PC-9 (cell line): ENCODE results near the gene LAT.

Experiments
- CTCF ChIP-seq: fragments of 200-600 bp; sonication (generic); conservative IDR thresholded peaks from 2 replicates; pipeline ENCODE4 v1.6.1; 2017; ENCODE audit warnings: mixed run types, antibody characterized with exemption, mild to moderate bottlenecking, moderate library complexity
- EZH2 ChIP-seq: fragments of 200-600 bp; sonication (generic); IDR thresholded peaks from 2 replicates; pipeline ENCODE4 v1.8.0; 2017; ENCODE audit warnings: antibody characterized with exemption, low read depth

GRCh38 chr16:28982949-28983348 lies 1.9 kb upstream of the LAT start:
- TF ChIP-seq EZH2 (no peak), CTCF (no peak)
